ENCODE measurements around the gene GATA3.

The GATA3 gene

GRCh38 chr10:8064436-8064835 lies 9.9 kb downstream of the GATA3 start:
- DNase-seq (ENCODE audit: low spot score), result no peak

- DNase-seq (ENCODE audit: low spot score), result no peak
Observed at GRCh38 chr10:8065651-8066050, 11.2 kb downstream of the GATA3 start.

DNA sequence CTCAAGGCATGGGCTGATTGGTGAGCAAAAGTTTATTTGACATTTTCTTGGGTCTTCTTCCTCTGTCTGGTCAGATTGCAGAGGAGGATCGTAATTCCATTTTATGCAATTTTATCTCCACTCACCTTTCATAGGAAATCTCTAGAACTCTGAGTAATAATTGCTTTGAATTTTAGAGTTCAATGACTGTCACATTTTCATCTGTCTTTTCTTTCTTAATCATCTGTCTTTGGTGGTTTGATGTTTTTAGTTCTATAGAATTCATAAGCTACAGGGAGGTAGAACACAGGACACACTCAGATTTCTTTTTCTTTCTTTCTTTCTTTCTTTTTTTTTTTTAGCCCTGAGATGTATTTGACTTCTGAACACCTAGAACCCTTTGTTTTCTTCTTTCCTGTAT lies 11.6 kb downstream of the GATA3 start:
- no peak for DNase-seq (ENCODE audit: low spot score)

- no peak for DNase-seq (ENCODE audit: low spot score)
Observed at GRCh38 chr10:8066797-8067196, 12.3 kb downstream of the GATA3 start.

- no peak for DNase-seq (ENCODE audit: low spot score)
Observed at GRCh38 chr10:8069108-8069507, 14.6 kb downstream of the GATA3 start.

GRCh38 chr10:8069627-8070026 lies 15.1 kb downstream of the GATA3 start:
- no peak for DNase-seq (ENCODE audit: low spot score)

DNA sequence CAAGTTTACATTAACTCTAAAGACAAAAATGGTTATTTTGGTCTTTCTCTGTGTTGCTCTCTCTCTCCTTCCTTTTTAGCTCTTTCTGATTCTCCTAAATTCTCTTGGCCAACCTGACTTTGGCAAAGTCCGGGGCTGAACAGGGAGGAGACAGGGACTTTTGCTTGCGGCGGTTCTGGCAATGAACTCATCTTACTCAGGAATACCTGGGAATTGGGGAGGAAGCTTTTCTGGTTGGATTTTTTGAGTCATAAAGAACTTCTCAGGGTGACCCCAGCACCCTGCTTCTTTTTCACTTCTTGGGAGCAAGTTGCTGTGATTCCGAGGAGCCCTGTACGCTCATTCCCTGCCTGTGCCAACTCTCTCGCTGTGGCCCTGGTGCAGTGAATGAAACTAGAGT lies 16.0 kb downstream of the GATA3 start:
- no peak for DNase-seq (ENCODE audit: low spot score)

- DNase-seq (ENCODE audit: low spot score), result no peak
Observed at GRCh38 chr10:8071006-8071405, 16.5 kb downstream of the GATA3 start.

DNA sequence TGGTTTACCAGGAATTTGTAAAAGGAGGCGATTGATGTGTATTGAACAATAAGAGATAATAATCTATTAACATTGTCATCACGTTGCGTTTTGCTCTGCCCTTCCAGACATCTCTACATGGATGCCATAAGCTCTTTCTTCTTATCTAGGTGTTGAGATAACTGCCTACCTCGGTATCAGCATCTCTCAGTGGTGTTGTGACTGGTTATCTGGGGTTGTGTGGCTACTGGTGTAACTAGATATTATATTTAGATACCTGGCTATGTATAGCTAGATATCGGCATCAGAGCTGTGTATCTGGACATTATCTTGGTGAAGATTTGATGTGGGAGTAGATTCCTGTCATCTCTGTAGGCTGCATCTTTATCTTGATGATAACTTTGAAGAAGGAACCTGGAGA lies 17.2 kb downstream of the GATA3 start:
- DNase-seq (ENCODE audit: low spot score), result no peak

- DNase-seq (ENCODE audit: low spot score), result no peak
Observed at GRCh38 chr10:8072211-8072610, 17.7 kb downstream of the GATA3 start.

DNA sequence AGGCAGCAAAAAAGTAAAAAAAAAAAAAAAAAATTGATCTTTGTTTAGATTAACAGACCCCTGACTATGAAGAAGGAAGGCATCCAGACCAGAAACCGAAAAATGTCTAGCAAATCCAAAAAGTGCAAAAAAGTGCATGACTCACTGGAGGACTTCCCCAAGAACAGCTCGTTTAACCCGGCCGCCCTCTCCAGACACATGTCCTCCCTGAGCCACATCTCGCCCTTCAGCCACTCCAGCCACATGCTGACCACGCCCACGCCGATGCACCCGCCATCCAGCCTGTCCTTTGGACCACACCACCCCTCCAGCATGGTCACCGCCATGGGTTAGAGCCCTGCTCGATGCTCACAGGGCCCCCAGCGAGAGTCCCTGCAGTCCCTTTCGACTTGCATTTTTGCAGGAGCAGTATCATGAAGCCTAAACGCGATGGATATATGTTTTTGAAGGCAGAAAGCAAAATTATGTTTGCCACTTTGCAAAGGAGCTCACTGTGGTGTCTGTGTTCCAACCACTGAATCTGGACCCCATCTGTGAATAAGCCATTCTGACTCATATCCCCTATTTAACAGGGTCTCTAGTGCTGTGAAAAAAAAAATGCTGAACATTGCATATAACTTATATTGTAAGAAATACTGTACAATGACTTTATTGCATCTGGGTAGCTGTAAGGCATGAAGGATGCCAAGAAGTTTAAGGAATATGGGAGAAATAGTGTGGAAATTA lies 19.4 kb downstream of the GATA3 start:
- DNase-seq (ENCODE audit: low spot score), result no peak

- DNase-seq (ENCODE audit: low spot score), result no peak
Observed at GRCh38 chr10:8074881-8075280, 20.4 kb downstream of the GATA3 start.

GRCh38 chr10:8075282-8076260 lies 21.1 kb downstream of the GATA3 start:
- no peak for DNase-seq (ENCODE audit: low spot score)

DNA sequence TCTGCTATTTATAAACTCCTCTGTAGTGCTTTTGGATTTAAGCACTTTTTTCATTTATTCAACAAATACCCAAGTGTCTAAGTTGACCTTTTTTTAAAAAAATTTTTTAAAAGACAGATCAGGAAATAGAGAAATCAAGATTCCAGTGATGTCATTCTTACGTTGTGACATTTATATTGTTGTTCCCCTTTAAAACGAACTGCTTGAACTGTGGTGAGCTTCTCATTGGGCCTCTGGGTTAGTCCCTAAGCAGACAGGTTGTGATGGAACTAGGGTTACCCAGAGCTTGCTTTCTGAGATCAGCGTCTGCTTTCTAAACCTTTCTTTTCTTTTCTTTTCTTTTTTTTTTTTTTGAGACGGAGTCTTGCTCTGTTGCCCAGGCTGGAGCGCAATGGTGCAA lies 22.4 kb downstream of the GATA3 start:
- DNase-seq (ENCODE audit: low spot score), result no peak

- no peak for DNase-seq (ENCODE audit: low spot score)
Observed at GRCh38 chr10:8078027-8078426, 23.5 kb downstream of the GATA3 start.

DNA sequence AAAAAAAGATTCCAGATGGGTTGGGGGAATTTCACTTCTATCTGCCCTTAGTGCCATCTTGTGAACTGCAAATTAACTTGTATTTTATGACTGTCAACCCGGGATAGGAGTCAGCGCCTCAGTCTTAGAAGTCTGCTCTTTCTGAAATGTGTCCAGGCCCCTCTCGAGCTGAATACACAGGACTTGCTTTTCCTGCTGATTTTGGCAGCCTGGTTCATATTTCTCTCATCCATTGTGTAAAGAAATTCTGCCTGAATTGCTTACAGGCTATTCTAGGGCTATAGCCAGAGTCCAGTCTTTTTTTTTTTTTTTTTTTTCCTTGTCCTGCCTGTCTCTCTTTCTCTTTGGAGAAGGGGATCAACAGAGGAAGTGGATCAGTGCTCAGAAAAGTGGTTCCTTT lies 24.6 kb downstream of the GATA3 start:
- DNase-seq (ENCODE audit: low spot score), result no peak

DNA sequence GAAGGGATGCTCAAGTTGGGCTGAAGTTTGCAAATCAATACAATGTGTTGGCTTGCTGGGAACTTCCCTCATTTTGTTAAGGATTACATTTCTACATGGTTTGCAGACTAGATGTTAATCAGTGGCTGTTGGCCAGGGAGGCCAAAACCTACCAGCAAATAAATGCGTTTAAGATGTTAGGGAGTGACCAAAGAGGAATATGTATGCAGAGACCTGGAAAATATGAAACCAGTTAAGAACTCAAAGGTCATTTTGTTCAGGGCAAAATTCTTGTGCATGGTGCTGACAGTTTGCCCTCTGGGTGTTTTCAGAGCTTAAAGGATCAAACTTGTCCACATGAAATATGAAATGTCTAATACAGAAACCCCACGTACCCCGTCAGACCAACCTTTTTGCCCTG lies 30.3 kb downstream of the GATA3 start:
- DNase-seq (ENCODE audit: low spot score), result no peak

DNA sequence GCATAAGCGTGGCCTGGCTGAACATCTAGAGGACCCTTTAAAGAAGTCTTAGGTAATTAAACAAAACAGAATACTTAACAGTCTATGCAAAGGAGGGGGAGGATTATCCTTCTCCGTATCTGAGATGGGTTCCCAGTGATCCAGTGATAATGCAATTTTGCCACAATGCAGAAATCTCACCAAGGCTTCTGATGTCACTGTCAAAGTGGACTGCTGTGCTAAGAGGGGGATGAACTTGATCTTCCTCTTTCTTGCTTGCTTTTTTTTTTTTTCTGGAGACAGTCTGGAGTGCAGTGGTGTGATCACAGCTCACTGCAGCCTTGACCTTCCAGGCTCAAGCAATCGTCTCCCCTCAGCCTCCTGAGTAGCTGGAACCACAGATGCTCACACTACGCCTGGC lies 30.8 kb downstream of the GATA3 start:
- no peak for DNase-seq (ENCODE audit: low spot score)

GRCh38 chr10:8086315-8086714 lies 31.8 kb downstream of the GATA3 start:
- DNase-seq (ENCODE audit: low spot score), result no peak

DNA sequence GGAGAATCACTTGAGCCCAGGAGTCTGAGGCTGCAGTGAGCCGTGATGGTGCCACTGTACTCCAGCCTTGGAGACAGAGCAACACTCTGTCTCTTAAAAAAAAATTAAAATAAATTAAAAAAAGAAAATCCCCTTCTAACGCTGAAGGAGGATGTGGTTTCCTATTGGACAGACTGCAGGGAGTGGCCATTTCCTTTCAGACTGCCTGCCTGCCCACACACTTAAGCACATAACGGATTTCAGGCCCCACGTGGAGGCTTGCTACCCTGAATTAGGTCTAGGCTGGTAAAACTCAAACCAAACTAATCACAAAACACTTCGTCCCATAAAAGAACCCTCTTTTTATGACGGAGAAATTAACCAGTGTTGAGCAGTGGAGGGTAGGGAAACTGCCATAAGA lies 34.0 kb downstream of the GATA3 start:
- DNase-seq (ENCODE audit: low spot score), result no peak

DNA sequence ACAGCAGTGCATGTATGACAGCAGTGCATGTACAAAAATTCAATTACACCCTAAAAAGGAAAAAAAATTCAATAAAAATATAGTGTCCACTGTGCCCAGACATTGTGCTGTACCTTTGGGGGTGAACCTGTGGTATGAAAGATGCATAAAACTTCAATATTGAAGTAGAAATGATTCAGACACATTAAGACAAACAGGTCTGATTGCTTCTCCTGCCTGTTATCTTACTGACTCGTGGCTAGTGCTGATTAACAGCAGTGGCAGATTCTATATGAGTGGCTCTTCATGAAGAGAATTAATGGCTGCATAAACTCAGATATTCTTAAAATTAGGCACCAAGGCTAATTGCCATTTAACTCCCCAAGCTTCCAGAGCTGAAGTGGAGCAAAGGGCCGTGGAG lies 37.9 kb downstream of the GATA3 start:
- DNase-seq (ENCODE audit: low spot score), result no peak

GRCh38 chr10:8095959-8096358 lies 41.5 kb downstream of the GATA3 start:
- DNase-seq (ENCODE audit: low spot score), result no peak

DNA sequence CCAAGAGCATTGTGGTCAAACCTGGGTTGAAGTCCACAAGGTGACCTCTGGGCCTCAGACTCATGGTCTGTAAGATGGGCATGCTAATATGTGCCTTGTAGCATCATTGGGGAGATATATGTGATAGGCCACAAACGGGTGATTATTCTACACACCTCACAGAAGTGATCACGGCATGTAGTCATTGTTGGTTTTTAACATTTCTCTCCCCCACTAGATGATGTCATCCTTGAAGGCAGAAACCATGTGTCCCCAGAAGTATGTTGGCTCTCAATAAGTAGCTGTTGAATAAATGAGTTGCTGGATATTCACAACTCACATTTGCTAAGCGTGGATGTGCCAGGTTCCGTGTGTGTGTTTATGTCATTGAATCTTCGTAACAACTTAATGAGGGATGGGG lies 42.4 kb downstream of the GATA3 start:
- DNase-seq (ENCODE audit: low spot score), result no peak
